SK-N-MC (cell line): ENCODE measurements around the gene HCRTR1.

ENCODE experiments used
- EZH2 ChIP-seq: fragments of 200-600 bp; sonication (generic); IDR thresholded peaks from one replicate; pipeline ENCODE4 v1.6.1; 2017; ENCODE audit warnings: antibody characterized with exemption
- POLR2AphosphoS5 ChIP-seq: IDR thresholded peaks from 2 replicates; pipeline ENCODE4 v1.6.1; 2012; ENCODE audit warnings: mild to moderate bottlenecking, low read depth, low read length, borderline replicate concordance

- no peak for TF ChIP-seq EZH2
- no peak for TF ChIP-seq POLR2AphosphoS5
Observed at GRCh38 chr1:31651766-31652165, 34.3 kb downstream of the HCRTR1 start.
